OCI-LY7 (cell line): ENCODE results near the gene COPS3. TPM values are rescaled to one million over a fixed set of nuclear protein-coding genes. Genes with fewer than 3 reads are reported as not detected.

Source experiments
- BruUV-seq: library from RNA; stranded (reverse); fragments of 400-500 nt; replicated peaks from 2 replicates; lab custom pipeline; 2021; lab: Mats Ljungman, UMichigan
- CTCF ChIA-PET: fragments of 300-600 bp; sonication (Branson Sonifier 250); formaldehyde crosslinking; loops from one replicate; lab custom pipeline; 2022; ENCODE audit warnings: antibody characterized with exemption; ENCODE audit not compliant: unreplicated experiment; lab: Charles Lee
- POLR2A ChIA-PET: fragments of 300-600 bp; sonication (Branson Sonifier 250); formaldehyde crosslinking; loops from one replicate; lab custom pipeline; 2022; ENCODE audit warnings: antibody characterized with exemption; lab: Charles Lee
- DNase-seq: peaks from one replicate; pipeline ENCODE4 v3.0.0-alpha.2; 2015; ENCODE audit warnings: low spot score
- H2AFZ ChIP-seq: fragments of 200-600 bp; sonication (generic), shearing (Covaris generic); 2 replicates; pipeline ENCODE4 v1.6.1; 2014; ENCODE audit warnings: mild to moderate bottlenecking, antibody characterized with exemption, low read length, moderate library complexity
- H3K27ac ChIP-seq: fragments of 200-600 bp; sonication (generic); 2 replicates; pipeline ENCODE4 v1.5.1; 2014; ENCODE audit warnings: mixed run types, low read depth, mild to moderate bottlenecking, moderate library complexity, low read length, inconsistent platforms; ENCODE audit not compliant: poor library complexity, severe bottlenecking
- H3K36me3 ChIP-seq: fragments of 200-600 bp; sonication (generic); 2 replicates; pipeline ENCODE4 v1.6.1; 2014; ENCODE audit warnings: mild to moderate bottlenecking, antibody characterized with exemption, low read length, moderate library complexity, mixed read lengths; ENCODE audit not compliant: insufficient read depth
- H3K4me1 ChIP-seq: fragments of 200-600 bp; sonication (generic); 2 replicates; pipeline ENCODE4 v1.5.1; 2014; ENCODE audit warnings: mild to moderate bottlenecking, low read length; ENCODE audit not compliant: insufficient read depth, poor library complexity, severe bottlenecking
- H3K4me2 ChIP-seq: fragments of 200-600 bp; sonication (generic); 2 replicates; pipeline ENCODE4 v1.6.1; 2014; ENCODE audit warnings: mild to moderate bottlenecking, low read length
- H3K4me3 ChIP-seq: fragments of 200-600 bp; sonication (generic); 2 replicates; pipeline ENCODE4 v1.5.1; 2014; ENCODE audit warnings: mild to moderate bottlenecking, low read depth, low read length; ENCODE audit not compliant: poor library complexity, severe bottlenecking
- H3K79me2 ChIP-seq: fragments of 200-600 bp; sonication (generic); 2 replicates; pipeline ENCODE4 v1.6.1; 2016; ENCODE audit warnings: low read depth, mild to moderate bottlenecking, low read length, moderate library complexity, mixed read lengths; ENCODE audit not compliant: insufficient read depth
- H3K9me2 ChIP-seq: fragments of 200-600 bp; sonication (generic); 2 replicates; pipeline ENCODE4 v1.6.1; 2016; ENCODE audit warnings: mild to moderate bottlenecking, low read length, mixed read lengths; ENCODE audit not compliant: insufficient read depth
- H3K9me3 ChIP-seq: fragments of 200-600 bp; sonication (generic); 2 replicates; pipeline ENCODE4 v1.6.1; 2014; ENCODE audit warnings: mild to moderate bottlenecking, mixed run types, low read length, mixed read lengths
- H4K20me1 ChIP-seq: fragments of 200-600 bp; sonication (generic); 2 replicates; pipeline ENCODE4 v1.6.1; 2014; ENCODE audit warnings: mild to moderate bottlenecking, antibody characterized with exemption, low read length, moderate library complexity, mixed read lengths; ENCODE audit not compliant: insufficient read depth
- CTCF ChIP-seq: fragments of 200-600 bp; sonication (generic); conservative IDR thresholded peaks from 2 replicates; pipeline ENCODE4 v1.5.1; 2014; ENCODE audit warnings: mild to moderate bottlenecking, antibody characterized with exemption, low read length, moderate library complexity, mixed read lengths
- EZH2phosphoT487 ChIP-seq: fragments of 200-600 bp; sonication (generic); IDR thresholded peaks from 2 replicates; pipeline ENCODE4 v1.6.1; 2018; ENCODE audit warnings: low read depth, borderline replicate concordance, mild to moderate bottlenecking, mixed run types, antibody characterized with exemption, low read length, moderate library complexity, mixed read lengths
- intact Hi-C: fragments of 100-400 bp; cut with micrococcal nuclease; formaldehyde crosslinking; loops from one replicate; pipeline ENCODE4 v1.10.0; 2022; ENCODE audit not compliant: unreplicated experiment
- total RNA-seq, 2 experiments: library from RNA; depleted of rRNA in 1 of 2; stranded (reverse); fragments of >200 nt in 1 of 2; shearing (Covaris generic) in 1 of 2; gene quantifications; 2 replicates each; pipeline ENCODE4 v1.2.3, GENCODE V29; 2014 to 2022

The COPS3 gene
- total RNA-seq, 2 experiments from 2014 or later = 83.9 to 113 TPM

- H2AFZ ChIP-seq = no peak overlapping the region
Observed at GRCh38 chr17:17254036-17254435, 27.0 kb downstream of the COPS3 start.

DNA sequence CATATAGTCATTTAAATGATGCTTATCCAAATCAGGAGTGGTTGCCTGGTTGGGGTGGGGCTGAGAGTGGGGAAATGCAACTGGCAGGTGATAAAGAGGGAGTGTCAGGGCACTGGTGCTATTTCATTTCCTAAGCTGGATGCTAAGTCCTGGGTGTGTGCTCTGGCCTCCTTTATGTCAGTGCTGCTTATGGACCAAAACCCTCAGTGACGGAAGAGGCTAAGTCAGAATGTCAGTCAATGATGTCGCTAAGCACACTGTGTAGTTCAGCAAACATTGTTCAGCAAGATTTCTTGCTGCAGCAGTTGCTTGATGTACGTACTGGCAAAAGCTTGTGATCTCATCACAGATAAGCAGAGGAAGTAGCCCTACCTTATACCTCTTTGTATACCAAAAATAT is 27.6 kb downstream of the COPS3 start:
- no peak overlapping the region for H2AFZ ChIP-seq
- no peaks in the 10 kb centered on the region for H3K4me1 ChIP-seq
- no peak overlapping the region for H3K27ac ChIP-seq
- H3K9me3 ChIP-seq = no peaks in the 10 kb centered on the region
- ChIA-PET CTCF (no interaction called here), POLR2A (no interaction called here)
- H4K20me1 ChIP-seq = no peaks in the 10 kb centered on the region
- H3K9me2 ChIP-seq = no peaks in the 10 kb centered on the region
- H3K4me3 ChIP-seq = no peak overlapping the region
- no TSS peak for BruUV-seq
- no peaks in the 10 kb centered on the region for H3K79me2 ChIP-seq
- DNase-seq = no peak
- H3K36me3 ChIP-seq = peaks cover 94% of the 10 kb centered on the region
- H3K4me2 ChIP-seq = no peak overlapping the region
- intact Hi-C loops = no loop called here
- TF ChIP-seq CTCF = no peak
- TF ChIP-seq EZH2phosphoT487 = no peak

More at GRCh38 chr17:17254036-17254435, 27.0 kb downstream of the COPS3 start:
- Histone ChIP-seq H4K20me1 (no peaks in the 10 kb centered on the region), H3K79me2 (no peaks in the 10 kb centered on the region), H3K4me3 (no peak overlapping the region), H3K9me3 (no peaks in the 10 kb centered on the region), H3K9me2 (no peaks in the 10 kb centered on the region), H3K27ac (no peak overlapping the region), H3K4me2 (no peak overlapping the region), H3K36me3 (peaks cover 94% of the 10 kb centered on the region), H3K4me1 (no peaks in the 10 kb centered on the region)
- TF ChIP-seq EZH2phosphoT487 (no peak), CTCF (no peak)
- POLR2A ChIA-PET = no interaction called here
- BruUV-seq = no TSS peak
- no peak for DNase-seq
- CTCF ChIA-PET = no interaction called here
- intact Hi-C loops = no loop called here

DNA sequence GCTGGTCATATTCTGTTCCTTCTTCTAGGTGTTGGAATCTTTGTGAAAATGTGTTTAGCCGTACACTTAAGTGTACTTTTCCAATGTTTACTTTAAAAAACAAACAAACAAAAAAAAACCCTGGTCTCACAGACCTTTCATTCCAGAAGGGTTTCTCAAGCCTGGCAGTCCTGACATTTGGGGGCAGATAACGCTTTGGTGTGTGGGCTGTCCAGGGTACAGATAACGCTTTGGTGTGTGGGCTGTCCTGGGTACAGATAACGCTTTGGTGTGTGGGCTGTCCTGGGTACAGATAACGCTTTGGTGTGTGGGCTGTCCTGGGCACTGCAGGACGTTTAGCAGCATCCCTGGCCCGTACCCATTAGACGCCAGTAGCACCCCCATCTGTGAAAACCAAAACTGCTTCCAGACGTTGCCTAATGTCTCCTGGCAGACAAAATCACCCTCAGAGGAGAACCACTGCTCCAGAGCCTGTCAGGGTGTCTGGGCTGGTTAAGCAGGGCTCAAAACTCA is 28.8 kb downstream of the COPS3 start:
- H3K4me1 ChIP-seq = no peaks in the 10 kb centered on the region
- no peak for DNase-seq
- CTCF ChIA-PET = interaction anchor here (0.6 kb wide), 1 partner anchor 58 kb away, joined by 8 read pairs; no protein-coding TSS in a partner anchor
- no peak overlapping the region for H3K4me2 ChIP-seq
- intact Hi-C loops = no loop called here
- no peaks in the 10 kb centered on the region for H4K20me1 ChIP-seq
- no peak overlapping the region for H2AFZ ChIP-seq
- peaks cover 94% of the 10 kb centered on the region for H3K36me3 ChIP-seq
- H3K79me2 ChIP-seq = no peaks in the 10 kb centered on the region
- POLR2A ChIA-PET = no interaction called here
- no peak overlapping the region for H3K4me3 ChIP-seq
- H3K9me3 ChIP-seq = no peaks in the 10 kb centered on the region
- no TSS peak for BruUV-seq
- no peak overlapping the region for H3K27ac ChIP-seq
- TF ChIP-seq EZH2phosphoT487 (no peak), CTCF (no peak)
- no peaks in the 10 kb centered on the region for H3K9me2 ChIP-seq
